Endothelial cell of umbilical vein (primary cell): Measurements from ENCODE around the gene CMTM2.

Experiments
- CTCF ChIP-seq, 2 donors: IDR thresholded peaks; 1 replicate in 1 of 2; 2 replicates in 1 of 2; pipeline ENCODE4 v1.5.1; 2011; ENCODE audit warnings: low read length in 2 of 2, mild to moderate bottlenecking in 2 of 2, moderate library complexity in 2 of 2, control low read depth in 1 of 2, inconsistent platforms in 1 of 2, low read depth in 1 of 2; ENCODE audit not compliant: insufficient read depth in 1 of 2; ENCODE audit errors: extremely low read depth in 1 of 2
- MYC ChIP-seq: IDR thresholded peaks from one replicate; pipeline ENCODE4 v1.6.1; 2011; ENCODE audit warnings: mild to moderate bottlenecking, low read depth, low read length
- POLR2A ChIP-seq: IDR thresholded peaks from 2 replicates; pipeline ENCODE4 v1.6.1; 2012; ENCODE audit warnings: low read depth, mild to moderate bottlenecking, control low read depth, low read length
- POLR2AphosphoS5 ChIP-seq: IDR thresholded peaks from 2 replicates; pipeline ENCODE4 v1.6.1; 2012; ENCODE audit warnings: low read depth, mild to moderate bottlenecking, control low read depth, low read length, moderate library complexity; ENCODE audit not compliant: insufficient read depth
- TF ChIP-seq, protein P1 (sequence below): IDR thresholded peaks from 2 replicates; pipeline ENCODE4 v1.6.1; 2011; ENCODE audit not compliant: insufficient read depth, insufficient read length

DNA sequence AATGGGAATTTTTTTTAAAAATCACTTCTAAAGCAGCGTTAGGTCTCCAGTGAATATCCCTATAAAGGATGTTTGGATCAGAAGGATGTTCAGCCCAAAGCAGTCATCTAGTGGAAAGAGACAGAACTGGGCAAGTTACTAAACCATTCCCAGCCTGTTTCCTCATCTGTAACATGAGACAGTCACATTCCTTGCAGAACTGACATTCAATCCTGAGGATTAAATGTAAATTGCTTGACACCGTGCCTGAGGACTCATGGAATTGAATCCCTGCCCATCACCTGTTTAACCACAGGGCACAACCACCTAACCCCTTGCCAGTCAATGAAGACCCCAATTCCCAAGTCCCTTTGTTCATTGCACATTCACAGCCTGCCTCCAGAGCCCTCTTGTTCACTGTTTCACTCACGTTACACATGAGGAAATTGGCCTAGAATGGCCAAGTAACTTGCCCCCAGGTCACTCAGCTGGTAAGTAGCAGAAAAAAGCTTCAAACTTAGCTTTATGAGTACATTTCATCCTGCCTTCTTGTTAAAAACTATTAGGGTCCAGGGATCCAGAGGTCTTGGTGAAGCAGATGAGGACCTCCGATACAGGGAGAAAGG, 1.4 kb downstream of the CMTM2 start:
- TF ChIP-seq, protein P1, sequence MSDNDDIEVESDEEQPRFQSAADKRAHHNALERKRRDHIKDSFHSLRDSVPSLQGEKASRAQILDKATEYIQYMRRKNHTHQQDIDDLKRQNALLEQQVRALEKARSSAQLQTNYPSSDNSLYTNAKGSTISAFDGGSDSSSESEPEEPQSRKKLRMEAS = no peak
- TF ChIP-seq CTCF (IDR thresholded peaks at IDR 0.05; ENCODE audit: extremely low read depth in 1 of 2, insufficient read depth in 1 of 2, low read depth in 1 of 2, low read length in 2 of 2) (no peak), MYC (no peak), POLR2A (no peak), POLR2AphosphoS5 (no peak)
